Mesenchymal stem cell (in vitro differentiated cells and primary cell): Measurements from ENCODE around the gene FHOD3.

Experiments
- DNase-seq: peaks from one replicate; pipeline ENCODE4 v3.0.0-alpha.2; 2013
- H2AFZ ChIP-seq: one replicate; pipeline ENCODE4 v1.6.1; 2013; ENCODE audit warnings: low read depth, mild to moderate bottlenecking, control low read depth, inconsistent platforms, low read length, moderate library complexity
- H2AK5ac ChIP-seq: 2 replicates; pipeline ENCODE4 v1.6.1; 2013; ENCODE audit warnings: low read length, moderate library complexity, mild to moderate bottlenecking, inconsistent platforms; ENCODE audit not compliant: severe bottlenecking
- H2BK120ac ChIP-seq: one replicate; pipeline ENCODE4 v1.6.1; 2013; ENCODE audit warnings: low read depth, mild to moderate bottlenecking, inconsistent platforms, low read length, moderate library complexity
- H2BK12ac ChIP-seq, 2 experiments: one replicate each; pipeline ENCODE4 v1.6.1; 2013; ENCODE audit warnings: inconsistent platforms in 2 of 2, low read length in 2 of 2, mild to moderate bottlenecking in 2 of 2, moderate library complexity in 2 of 2, control low read depth in 1 of 2
- H2BK15ac ChIP-seq: one replicate; pipeline ENCODE4 v1.6.1; 2013; ENCODE audit warnings: mild to moderate bottlenecking, low read depth, inconsistent platforms; ENCODE audit not compliant: poor library complexity, severe bottlenecking
- H2BK5ac ChIP-seq: 2 replicates; pipeline ENCODE4 v1.6.1; 2013; ENCODE audit warnings: low read depth, mild to moderate bottlenecking, low read length, control low read depth, inconsistent platforms; ENCODE audit not compliant: poor library complexity, severe bottlenecking
- H3K14ac ChIP-seq, 2 experiments: one replicate each; pipeline ENCODE4 v1.6.1; 2013; ENCODE audit warnings: inconsistent platforms in 2 of 2, low read length in 2 of 2, control low read depth in 1 of 2, mild to moderate bottlenecking in 1 of 2, moderate library complexity in 1 of 2
- H3K18ac ChIP-seq, 2 experiments: one replicate each; pipeline ENCODE4 v1.6.1; 2013; ENCODE audit warnings: inconsistent platforms in 2 of 2, low read length in 2 of 2, control low read depth in 1 of 2, low read depth in 1 of 2, mild to moderate bottlenecking in 1 of 2
- H3K23ac ChIP-seq, 2 experiments: one replicate each; pipeline ENCODE4 v1.6.1; 2013; ENCODE audit warnings: inconsistent platforms in 2 of 2, low read length in 2 of 2, mild to moderate bottlenecking in 2 of 2, moderate library complexity in 2 of 2, control low read depth in 1 of 2
- H3K27ac ChIP-seq: 2 replicates; pipeline ENCODE4 v1.5.1; 2013; ENCODE audit warnings: mild to moderate bottlenecking, moderate library complexity, low read length, control low read depth, inconsistent platforms; ENCODE audit not compliant: poor library complexity, severe bottlenecking
- H3K27me3 ChIP-seq, 2 experiments: 2 replicates each; pipeline versions ENCODE4 v1.6.1 to v1.7.0; 2013; ENCODE audit warnings: low read length in 2 of 2, mild to moderate bottlenecking in 2 of 2, moderate library complexity in 2 of 2, control low read depth in 1 of 2, inconsistent platforms in 1 of 2; ENCODE audit not compliant: control insufficient read depth in 1 of 2, insufficient read depth in 1 of 2
- H3K36me3 ChIP-seq, 2 experiments: 2 replicates each; pipeline versions ENCODE4 v1.6.1 to v1.7.0; 2013; ENCODE audit warnings: low read length in 2 of 2, control low read depth in 1 of 2, inconsistent platforms in 1 of 2, low read depth in 1 of 2, mild to moderate bottlenecking in 1 of 2; ENCODE audit not compliant: insufficient read depth in 2 of 2, control insufficient read depth in 1 of 2
- H3K4ac ChIP-seq, 2 experiments: one replicate each; pipeline ENCODE4 v1.6.1; 2013; ENCODE audit warnings: inconsistent platforms in 2 of 2, low read length in 2 of 2, mild to moderate bottlenecking in 2 of 2, moderate library complexity in 2 of 2, control low read depth in 1 of 2, low read depth in 1 of 2
- H3K4me1 ChIP-seq: 2 replicates; pipeline ENCODE4 v1.6.1; 2013; ENCODE audit warnings: low read depth, low read length, control low read depth; ENCODE audit not compliant: control insufficient read depth, insufficient read depth
- H3K4me2 ChIP-seq: 2 replicates; pipeline ENCODE4 v1.6.1; 2013; ENCODE audit warnings: low read length, mild to moderate bottlenecking, inconsistent platforms; ENCODE audit not compliant: poor library complexity, severe bottlenecking
- H3K4me3 ChIP-seq, 2 experiments: 2 replicates each; pipeline versions ENCODE4 v1.5.1 to v1.7.0; 2013; ENCODE audit warnings: low read length in 2 of 2, mild to moderate bottlenecking in 2 of 2, control low read depth in 1 of 2, low read depth in 1 of 2; ENCODE audit not compliant: insufficient read depth in 1 of 2
- H3K79me1 ChIP-seq: replicated peaks from 2 replicates; pipeline ENCODE4 v1.6.1; 2013; ENCODE audit warnings: mild to moderate bottlenecking, control low read depth, low read length, inconsistent platforms; ENCODE audit not compliant: poor library complexity, severe bottlenecking
- H3K9ac ChIP-seq: 2 replicates; pipeline ENCODE4 v1.7.0; 2013; ENCODE audit warnings: mild to moderate bottlenecking, low read length, moderate library complexity
- H3K9me3 ChIP-seq: 2 replicates; pipeline ENCODE4 v1.7.0; 2013; ENCODE audit warnings: mild to moderate bottlenecking, low read length; ENCODE audit not compliant: control insufficient read depth
- H4K8ac ChIP-seq: one replicate; pipeline ENCODE4 v1.6.1; 2013; ENCODE audit warnings: inconsistent platforms, mild to moderate bottlenecking, low read length, moderate library complexity
- H4K91ac ChIP-seq: one replicate; pipeline ENCODE4 v1.6.1; 2013; ENCODE audit warnings: mild to moderate bottlenecking, low read length, inconsistent platforms
- WGBS: methylation state at CpG from one replicate; pipeline ENCODE4 v1.1.7; 2013; ENCODE audit warnings: mixed read lengths; 5-methylcytosine and 5-hydroxymethylcytosine counted together

Gene FHOD3

DNA sequence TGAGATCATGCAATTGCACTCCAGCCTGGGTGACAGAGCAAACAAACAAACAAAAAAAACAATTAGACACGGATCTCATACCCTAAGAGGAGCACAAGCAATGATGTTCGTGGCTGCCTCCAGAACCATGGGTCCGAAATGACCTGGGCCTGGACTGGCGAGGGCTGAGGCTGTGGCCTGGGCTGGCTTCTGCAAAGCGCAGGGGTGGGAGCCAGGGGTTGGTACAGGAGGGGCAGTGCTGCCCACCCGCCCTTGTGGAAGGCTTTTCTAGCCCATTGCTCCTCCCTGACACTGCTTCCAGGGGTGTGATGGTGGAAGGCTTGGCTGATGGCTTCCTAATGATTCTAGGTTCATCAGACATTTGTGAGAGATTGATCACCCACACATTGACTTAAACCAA lies 167.8 kb downstream of the FHOD3 start:
- Histone ChIP-seq H2AK5ac (no peak overlapping the region), H2BK15ac (no peak overlapping the region), H3K18ac (no peak overlapping the region), H3K4me2 (no peak overlapping the region), H3K4me3 (no peak overlapping the region), H4K91ac (no peak overlapping the region), H2BK120ac (no peak overlapping the region), H3K14ac (no peak overlapping the region), H2AFZ (no peak overlapping the region), H2BK12ac (no peak overlapping the region), H3K9me3 (no peaks in the 10 kb centered on the region), H3K9ac (no peak overlapping the region), H3K27me3 (no peaks in the 10 kb centered on the region), H3K36me3 (peaks cover 0 to 15% of the 10 kb centered on the region in 2 experiments), H2BK5ac (no peak overlapping the region), H3K27ac (no peak overlapping the region), H3K4me1 (peaks cover 25% of the 10 kb centered on the region), H3K79me1 (peaks cover 45% of the 10 kb centered on the region), H3K4ac (no peak overlapping the region), H3K23ac (no peak overlapping the region), H4K8ac (no peak overlapping the region)
- 81% methylated on average over 6 of the region's 6 CpGs for WGBS
- DNase-seq = no peak

DNA sequence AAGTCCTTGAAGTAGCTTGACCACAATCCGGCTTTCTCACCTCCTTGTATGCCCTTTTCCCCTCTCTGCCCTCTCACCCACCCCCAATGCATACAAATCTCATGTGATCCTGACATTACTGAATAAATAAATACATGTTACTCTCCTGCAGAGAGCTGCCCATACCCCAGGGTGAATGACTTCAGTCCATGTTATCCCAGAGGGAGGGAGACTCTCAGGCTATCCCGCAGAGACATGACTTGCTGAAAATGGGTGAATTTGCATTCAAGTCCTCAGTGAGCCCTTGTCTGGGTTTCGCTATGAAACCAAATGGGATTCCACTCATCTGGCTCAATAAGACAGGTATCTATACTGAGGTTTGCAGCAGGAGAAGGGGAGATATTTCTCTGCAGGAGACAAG lies 168.5 kb downstream of the FHOD3 start:
- no peaks in the 10 kb centered on the region for H3K9me3 ChIP-seq
- no peak overlapping the region for H4K91ac ChIP-seq
- H3K36me3 ChIP-seq = peaks cover 0 to 15% of the 10 kb centered on the region in 2 experiments
- H3K4me2 ChIP-seq = no peak overlapping the region
- peaks cover 22% of the 10 kb centered on the region for H3K4me1 ChIP-seq
- H3K4me3 ChIP-seq = no peak overlapping the region
- no peak overlapping the region for H2BK120ac ChIP-seq
- 72% methylated on average over 3 of the region's 3 CpGs for WGBS
- H3K27ac ChIP-seq = no peak overlapping the region
- no peak overlapping the region for H3K23ac ChIP-seq
- no peak overlapping the region for H2AFZ ChIP-seq
- H3K27me3 ChIP-seq = no peaks in the 10 kb centered on the region
- peaks cover 47% of the 10 kb centered on the region for H3K79me1 ChIP-seq
- H2BK15ac ChIP-seq = no peak overlapping the region
- no peak overlapping the region for H4K8ac ChIP-seq
- H2BK5ac ChIP-seq = no peak overlapping the region
- no peak overlapping the region for H3K18ac ChIP-seq
- no peak overlapping the region for H3K4ac ChIP-seq
- H3K9ac ChIP-seq = no peak overlapping the region
- H2BK12ac ChIP-seq = no peak overlapping the region
- H2AK5ac ChIP-seq = no peak overlapping the region
- no peak overlapping the region for H3K14ac ChIP-seq
- no peak for DNase-seq

- H3K4me2 ChIP-seq = no peak overlapping the region
- H2BK12ac ChIP-seq = no peak overlapping the region
- no peak overlapping the region for H3K4ac ChIP-seq
- no peak overlapping the region for H2AK5ac ChIP-seq
- H2AFZ ChIP-seq = no peak overlapping the region
- no peak overlapping the region for H2BK120ac ChIP-seq
- H3K18ac ChIP-seq = no peak overlapping the region
- peaks cover 0 to 15% of the 10 kb centered on the region in 2 experiments for H3K36me3 ChIP-seq
- H3K79me1 ChIP-seq = peaks cover 46% of the 10 kb centered on the region
- no peak overlapping the region for H3K4me3 ChIP-seq
- no peak overlapping the region for H2BK5ac ChIP-seq
- no peak overlapping the region for H3K9ac ChIP-seq
- DNase-seq = no peak
- no peak overlapping the region for H2BK15ac ChIP-seq
- no peaks in the 10 kb centered on the region for H3K9me3 ChIP-seq
- H3K14ac ChIP-seq = no peak overlapping the region
- WGBS = 77% methylated on average over 11 of the region's 11 CpGs
- H3K4me1 ChIP-seq = peaks cover 17% of the 10 kb centered on the region
- no peak overlapping the region for H4K8ac ChIP-seq
- no peak overlapping the region for H3K23ac ChIP-seq
- no peaks in the 10 kb centered on the region for H3K27me3 ChIP-seq
- H3K27ac ChIP-seq = no peak overlapping the region
- no peak overlapping the region for H4K91ac ChIP-seq
Observed at GRCh38 chr18:36467614-36468013, 170.1 kb downstream of the FHOD3 start.

DNA sequence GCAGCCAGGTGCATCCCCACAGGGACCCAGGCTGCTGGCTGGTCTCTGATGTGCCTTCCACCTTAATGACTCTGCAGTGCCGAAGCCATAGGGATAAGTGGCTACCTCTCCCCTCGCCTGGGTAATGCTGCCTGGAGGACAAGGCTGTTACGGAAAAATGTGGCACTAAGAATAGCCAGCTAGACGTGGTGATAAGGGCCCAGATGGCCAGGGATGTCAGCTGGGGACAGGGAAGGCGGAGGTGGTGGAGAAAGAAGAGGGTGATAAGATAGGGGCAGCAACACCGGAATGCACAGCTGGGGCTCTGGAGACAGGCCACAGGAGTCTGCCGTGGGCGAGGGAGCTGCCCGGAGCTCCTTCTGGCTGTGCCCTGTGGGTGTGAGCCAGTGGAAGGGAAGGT lies 170.6 kb downstream of the FHOD3 start:
- Histone ChIP-seq H3K9me3 (no peaks in the 10 kb centered on the region), H3K79me1 (peaks cover 50% of the 10 kb centered on the region), H3K4me2 (no peak overlapping the region), H3K4me1 (peaks cover 17% of the 10 kb centered on the region), H4K8ac (no peak overlapping the region), H4K91ac (no peak overlapping the region), H3K27me3 (no peaks in the 10 kb centered on the region), H2BK120ac (no peak overlapping the region), H2BK5ac (no peak overlapping the region), H2AFZ (no peak overlapping the region), H3K18ac (no peak overlapping the region), H2AK5ac (no peak overlapping the region), H3K4ac (no peak overlapping the region), H3K14ac (no peak overlapping the region), H2BK15ac (no peak overlapping the region), H3K27ac (no peak overlapping the region), H3K4me3 (no peak overlapping the region), H3K36me3 (peaks cover 0 to 15% of the 10 kb centered on the region in 2 experiments), H3K23ac (no peak overlapping the region), H3K9ac (no peak overlapping the region), H2BK12ac (no peak overlapping the region)
- WGBS = 39% methylated on average over 7 of the region's 9 CpGs
- no peak for DNase-seq
